ENCODE results near the gene PAX3. TPM values are rescaled to one million over a fixed set of nuclear protein-coding genes. Genes with fewer than 3 reads are reported as not detected.
A peak's percentile ranks its signal among the peaks of the same experiment; 100 is the strongest.

Gene PAX3
- 0.03 TPM in 1 of 2 replicates, not detected in the other for total RNA-seq (2014; rRNA removed; shearing (Covaris generic))

- H3K27ac ChIP-seq = no peak within 1 kb of the TSS
- no peak within 1 kb of the TSS for H3K4me3 ChIP-seq
- DNase-seq (ENCODE audit: low read depth in 1 of 2, low spot score in 2 of 2) = no peak
- H3K27me3 ChIP-seq (replicated peaks) = peaks cover 18% of the 10 kb centered on the region; the same call in 1 of the 2 replicates
- peaks cover 5% of the 10 kb centered on the region for H3K4me1 ChIP-seq (replicated peaks)
- H3K9me3 ChIP-seq (replicated peaks) = no peaks in the 10 kb centered on the region
- H3K36me3 ChIP-seq = no peaks in the 10 kb centered on the region
These were observed at the start of gene PAX3 for GRCh38 chr2:222298311-222299150. PAX3 (minus strand) TSS chr2:222298998; CDS start chr2:222298615, 383 bp downstream.

DNA sequence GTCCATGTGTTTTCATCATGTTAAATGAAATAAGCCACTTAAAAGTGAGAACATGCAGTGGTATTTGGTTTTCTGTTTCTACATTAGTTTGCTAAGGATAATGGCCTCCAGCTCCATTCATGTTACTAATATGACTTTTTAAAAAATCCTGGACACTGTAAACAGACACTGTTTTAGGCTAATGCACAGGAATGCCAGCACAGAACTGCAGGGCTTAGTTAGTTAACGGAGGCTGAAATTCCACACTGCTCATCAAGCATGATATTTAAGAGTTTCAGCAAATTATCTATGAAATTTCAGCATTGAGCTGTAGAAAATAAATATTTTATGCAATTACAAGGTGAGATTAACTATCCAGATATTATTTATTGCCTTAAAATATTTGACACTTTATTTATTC lies 42.5 kb upstream of the PAX3 start:
- Histone ChIP-seq H3K27ac (no peak overlapping the region), H3K4me3 (no peak overlapping the region), H3K9me3 (replicated peaks) (no peaks in the 10 kb centered on the region), H3K4me1 (replicated peaks) (no peaks in the 10 kb centered on the region), H3K27me3 (replicated peaks) (no peaks in the 10 kb centered on the region; the same call in 1 of the 2 replicates), H3K36me3 (no peaks in the 10 kb centered on the region)
- no peak for DNase-seq (ENCODE audit: low read depth in 1 of 2, low spot score in 2 of 2)

GRCh38 chr2:222338374-222338773 lies 39.6 kb upstream of the PAX3 start:
- Histone ChIP-seq H3K9me3 (replicated peaks) (no peaks in the 10 kb centered on the region), H3K36me3 (no peaks in the 10 kb centered on the region), H3K27me3 (replicated peaks) (no peaks in the 10 kb centered on the region; the same call in 1 of the 2 replicates), H3K27ac (no peak overlapping the region), H3K4me3 (no peak overlapping the region), H3K4me1 (replicated peaks) (no peaks in the 10 kb centered on the region)
- DNase-seq (ENCODE audit: low read depth in 1 of 2, low spot score in 2 of 2) = no peak

DNA sequence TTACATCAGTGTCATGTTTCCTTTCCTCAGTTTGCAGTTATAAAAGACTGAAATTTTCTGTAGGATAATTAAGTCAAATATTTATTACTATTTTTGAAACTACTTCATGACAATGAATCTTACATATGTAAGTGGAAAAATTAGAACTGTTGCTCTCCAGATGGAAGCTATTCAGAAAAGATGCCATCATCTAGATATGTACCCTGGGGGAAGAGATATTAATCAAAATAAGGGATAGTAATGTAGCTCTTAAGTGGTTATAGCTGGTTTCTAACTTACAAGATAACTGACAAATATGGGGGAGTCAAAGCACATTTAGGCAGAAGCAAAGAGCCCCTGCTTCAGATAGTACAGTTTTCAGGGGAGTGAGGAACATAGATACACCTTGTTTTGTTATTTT lies 38.1 kb upstream of the PAX3 start:
- H3K27me3 ChIP-seq (replicated peaks) = no peaks in the 10 kb centered on the region; the same call in 1 of the 2 replicates
- H3K9me3 ChIP-seq (replicated peaks) = no peaks in the 10 kb centered on the region
- H3K36me3 ChIP-seq = no peaks in the 10 kb centered on the region
- no peak for DNase-seq (ENCODE audit: low read depth in 1 of 2, low spot score in 2 of 2)
- H3K4me3 ChIP-seq = no peak overlapping the region
- H3K4me1 ChIP-seq (replicated peaks) = no peaks in the 10 kb centered on the region
- H3K27ac ChIP-seq = no peak overlapping the region

DNA sequence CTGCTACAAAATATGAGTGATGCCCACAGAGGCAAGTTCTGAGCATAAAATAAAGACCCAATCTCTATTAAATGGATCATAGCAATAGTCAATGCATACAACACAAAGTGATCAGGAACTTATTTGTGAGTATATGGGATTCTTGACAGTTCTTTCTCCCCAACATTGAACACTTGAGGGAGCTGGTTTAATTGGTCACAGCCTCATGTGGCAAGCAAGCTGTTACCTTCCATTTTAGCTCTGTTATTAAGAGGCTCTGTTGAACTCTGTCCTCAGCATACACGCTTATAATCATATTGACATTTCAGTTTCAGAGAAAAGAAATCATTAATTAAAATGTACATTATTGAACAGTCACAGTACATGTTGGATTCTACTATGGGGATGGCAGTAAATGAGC lies 37.6 kb upstream of the PAX3 start:
- H3K9me3 ChIP-seq (replicated peaks) = no peaks in the 10 kb centered on the region
- H3K36me3 ChIP-seq = no peaks in the 10 kb centered on the region
- H3K4me3 ChIP-seq = no peak overlapping the region
- H3K27ac ChIP-seq = no peak overlapping the region
- no peak for DNase-seq (ENCODE audit: low read depth in 1 of 2, low spot score in 2 of 2)
- H3K27me3 ChIP-seq (replicated peaks) = no peaks in the 10 kb centered on the region; the same call in 1 of the 2 replicates
- no peaks in the 10 kb centered on the region for H3K4me1 ChIP-seq (replicated peaks)

- DNase-seq (ENCODE audit: low read depth in 1 of 2, low spot score in 2 of 2) = no peak
- Histone ChIP-seq H3K36me3 (no peaks in the 10 kb centered on the region), H3K27me3 (replicated peaks) (no peaks in the 10 kb centered on the region), H3K9me3 (replicated peaks) (no peaks in the 10 kb centered on the region), H3K4me3 (no peak overlapping the region), H3K27ac (no peak overlapping the region), H3K4me1 (replicated peaks) (no peaks in the 10 kb centered on the region)
These were observed 36.1 kb upstream of the PAX3 start for GRCh38 chr2:222334914-222335313.

DNA sequence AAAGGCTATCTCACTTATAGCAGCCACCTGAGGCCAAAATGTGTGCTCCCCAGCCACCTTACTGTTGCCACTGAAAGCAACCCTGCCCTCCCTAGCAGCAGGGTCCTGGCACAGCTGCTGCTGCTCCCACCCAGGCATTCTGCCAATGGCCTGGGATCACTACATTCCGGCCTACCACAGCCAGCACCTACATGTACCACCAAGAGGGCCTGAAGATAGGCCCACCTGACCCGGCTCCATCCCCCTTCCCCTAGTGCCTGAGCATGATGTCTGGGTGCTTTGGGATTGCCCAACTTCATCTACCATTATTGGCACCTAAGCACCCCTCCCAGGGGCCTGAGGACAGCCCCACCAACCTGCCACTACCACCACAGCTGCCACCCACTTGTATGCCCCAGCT lies 34.6 kb upstream of the PAX3 start:
- H3K4me3 ChIP-seq = no peak overlapping the region
- no peaks in the 10 kb centered on the region for H3K4me1 ChIP-seq (replicated peaks)
- no peaks in the 10 kb centered on the region for H3K36me3 ChIP-seq
- no peaks in the 10 kb centered on the region for H3K27me3 ChIP-seq (replicated peaks)
- H3K9me3 ChIP-seq (replicated peaks) = no peaks in the 10 kb centered on the region
- H3K27ac ChIP-seq = no peak overlapping the region
- DNase-seq (ENCODE audit: low read depth in 1 of 2, low spot score in 2 of 2) = no peak

DNA sequence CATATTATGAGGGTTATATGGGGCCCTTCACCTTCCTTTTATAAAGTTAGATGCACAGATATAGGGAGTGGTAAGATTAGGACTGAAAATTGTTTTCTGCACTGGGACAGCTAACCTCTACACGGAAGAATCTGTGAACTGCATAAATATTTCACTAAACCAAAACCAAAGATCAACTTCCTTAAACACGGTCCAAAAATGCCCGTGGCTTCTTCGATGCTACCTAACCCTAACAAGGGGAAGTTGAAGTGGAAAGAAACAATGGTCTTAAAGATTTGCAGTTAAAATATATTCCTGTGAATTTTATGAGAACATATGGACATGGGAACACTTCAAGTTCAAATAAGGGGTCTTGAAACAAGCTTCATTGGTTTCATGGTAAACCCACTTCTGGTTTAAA lies 33.3 kb upstream of the PAX3 start:
- H3K4me1 ChIP-seq (replicated peaks) = no peaks in the 10 kb centered on the region
- H3K9me3 ChIP-seq (replicated peaks) = no peaks in the 10 kb centered on the region
- H3K4me3 ChIP-seq = no peak overlapping the region
- H3K27ac ChIP-seq = no peak overlapping the region
- H3K27me3 ChIP-seq (replicated peaks) = no peaks in the 10 kb centered on the region
- H3K36me3 ChIP-seq = no peaks in the 10 kb centered on the region
- no peak for DNase-seq (ENCODE audit: low read depth in 1 of 2, low spot score in 2 of 2)

- no peaks in the 10 kb centered on the region for H3K9me3 ChIP-seq (replicated peaks)
These were observed 32.1 kb upstream of the PAX3 start for GRCh38 chr2:222330910-222331309.

GRCh38 chr2:222322236-222322635 lies 23.4 kb upstream of the PAX3 start:
- DNase-seq (ENCODE audit: low read depth in 1 of 2, low spot score in 2 of 2) = no peak
- Histone ChIP-seq H3K4me1 (replicated peaks) (peaks cover 17% of the 10 kb centered on the region), H3K27ac (no peak overlapping the region), H3K36me3 (no peaks in the 10 kb centered on the region), H3K4me3 (no peak overlapping the region), H3K9me3 (replicated peaks) (no peaks in the 10 kb centered on the region), H3K27me3 (replicated peaks) (peaks cover 42% of the 10 kb centered on the region)

More at GRCh38 chr2:222330910-222331309, 32.1 kb upstream of the PAX3 start:
- H3K4me1 ChIP-seq (replicated peaks) = no peaks in the 10 kb centered on the region
- H3K27ac ChIP-seq = no peak overlapping the region
- H3K4me3 ChIP-seq = no peak overlapping the region
- no peaks in the 10 kb centered on the region for H3K27me3 ChIP-seq (replicated peaks)
- no peak for DNase-seq (ENCODE audit: low read depth in 1 of 2, low spot score in 2 of 2)
- no peaks in the 10 kb centered on the region for H3K36me3 ChIP-seq

DNA sequence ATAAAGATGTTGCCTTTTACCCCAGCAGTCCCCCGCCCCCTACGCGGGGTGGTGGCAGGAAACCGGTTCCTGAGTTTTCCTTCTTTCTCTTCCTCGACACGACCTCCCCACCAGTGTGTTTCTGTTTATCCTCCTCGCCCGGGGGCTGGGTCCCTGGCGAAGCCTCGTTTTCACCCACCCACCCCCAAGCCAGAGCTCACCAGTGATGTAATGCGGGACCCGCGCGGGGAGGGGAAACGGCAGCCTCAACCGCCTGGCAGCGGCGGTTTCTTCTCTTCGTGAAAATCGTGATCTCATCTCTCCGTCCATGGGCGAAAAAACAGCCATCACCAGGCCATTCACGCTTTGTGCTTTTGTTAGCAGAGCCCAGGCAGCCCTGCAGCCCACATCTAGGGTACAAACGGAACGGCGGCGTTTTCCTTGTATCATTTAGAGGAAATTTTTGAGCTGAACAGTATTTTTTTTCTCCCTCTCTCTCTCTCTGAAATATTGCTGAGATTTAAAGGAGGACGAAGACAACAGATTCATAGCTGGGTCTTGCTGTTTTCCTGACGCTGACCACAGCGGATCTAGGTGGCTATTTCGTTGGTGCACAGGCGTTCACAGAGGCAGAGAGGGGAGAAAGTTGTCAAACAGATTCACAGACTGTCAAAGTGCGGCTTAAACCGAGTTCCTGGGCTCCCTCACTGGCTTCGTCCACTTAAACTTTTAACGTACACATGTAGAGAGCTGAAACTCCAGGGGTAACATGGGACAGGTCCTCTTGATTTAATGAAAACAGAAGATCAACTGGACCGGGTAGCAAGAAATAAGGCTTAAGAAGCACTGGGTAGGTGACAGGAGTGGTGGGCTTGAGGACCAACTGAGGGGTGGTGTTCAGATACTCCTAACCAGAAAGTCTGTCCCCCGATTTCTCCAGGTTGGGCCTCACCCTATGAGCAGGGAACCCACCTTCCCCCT lies 21.9 kb upstream of the PAX3 start:
- Histone ChIP-seq H3K4me1 (replicated peaks) (peaks cover 17% of the 10 kb centered on the region), H3K27me3 (replicated peaks) (peaks cover 52% of the 10 kb centered on the region), H3K4me3 (no peak overlapping the region; the same call in 1 of the 2 replicates), H3K27ac (no peak overlapping the region), H3K9me3 (replicated peaks) (no peaks in the 10 kb centered on the region), H3K36me3 (no peaks in the 10 kb centered on the region)
- no peak for DNase-seq (ENCODE audit: low read depth in 1 of 2, low spot score in 2 of 2)

DNA sequence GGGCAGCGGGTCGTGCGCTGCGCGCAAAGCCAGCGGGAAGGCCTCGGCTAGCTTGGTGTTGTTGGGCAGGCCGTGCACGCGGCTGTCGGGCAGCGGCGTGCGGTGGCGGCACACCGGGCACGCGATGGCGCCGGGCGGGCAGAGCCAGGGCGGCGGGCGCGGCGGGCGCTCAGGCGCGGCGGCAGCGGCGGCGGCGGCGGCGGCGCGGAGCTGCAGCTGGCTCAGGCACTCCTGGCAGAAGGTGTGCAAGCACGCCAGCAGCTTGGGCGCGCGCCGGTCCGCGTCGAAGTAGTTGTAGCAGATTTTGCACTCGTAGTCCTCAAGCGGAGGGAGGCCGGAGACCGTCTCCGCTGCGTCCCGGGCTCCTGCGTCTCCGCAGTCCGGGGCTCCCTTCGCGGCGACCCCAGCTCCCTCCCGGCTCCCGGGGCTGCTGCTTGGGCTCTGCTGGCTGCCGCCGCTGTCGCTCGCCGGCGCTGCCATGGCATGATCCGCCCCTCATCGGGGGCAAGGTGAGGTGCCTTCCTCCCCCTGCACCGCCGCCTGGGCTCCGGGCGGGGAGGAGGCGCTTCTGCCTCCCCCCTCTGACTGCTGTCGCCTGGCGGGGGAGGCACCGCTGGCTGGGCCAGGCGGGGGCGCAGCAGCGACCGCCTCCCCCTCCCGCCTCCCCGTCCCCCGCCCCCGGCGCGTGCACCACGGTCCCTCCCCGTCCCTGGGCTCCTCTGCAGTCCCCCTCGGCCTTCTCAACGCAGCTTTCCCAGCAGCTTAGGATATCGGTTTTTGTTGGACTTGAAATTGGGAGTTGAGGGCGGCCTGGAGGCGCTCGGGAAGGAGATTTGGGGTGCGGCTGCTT lies 21.0 kb upstream of the PAX3 start:
- Histone ChIP-seq H3K9me3 (replicated peaks) (no peaks in the 10 kb centered on the region), H3K36me3 (no peaks in the 10 kb centered on the region), H3K27me3 (replicated peaks) (peaks cover 57% of the 10 kb centered on the region), H3K4me3 (peak overlapping the region; percentile 27), H3K27ac (no peak overlapping the region), H3K4me1 (replicated peaks) (peaks cover 17% of the 10 kb centered on the region)
- peak in 1 of 2 experiments; percentile 26 for DNase-seq (ENCODE audit: low read depth in 1 of 2, low spot score in 2 of 2)

All from SJSA1 (cell line).